Activated T-helper 17 cell treated with anti-CD3 and anti-CD28 coated beads, Interleukin-2, amount 50 U/mL, for 72 hours (primary cell): ENCODE data around the gene CAMK2D. TPM values are rescaled to one million over a fixed set of nuclear protein-coding genes. Genes with fewer than 3 reads are reported as not detected.

Source experiments
- ATAC-seq: fragments of 150-1000 bp; cut with Tn5 transposase; replicated peaks from 2 replicates; pipeline ENCODE4 v1.10.0; 2021; ENCODE audit warnings: mild to moderate bottlenecking, moderate library complexity
- H3K27ac Mint-ChIP-seq: one replicate; pipeline ENCODE4 v1.8.0; 2022; ENCODE audit warnings: mixed read lengths
- H3K27me3 Mint-ChIP-seq: one replicate; pipeline ENCODE4 v1.8.0; 2022; ENCODE audit warnings: mixed read lengths
- H3K36me3 Mint-ChIP-seq: one replicate; pipeline ENCODE4 v1.8.0; 2022; ENCODE audit warnings: low read depth, mild to moderate bottlenecking, mixed read lengths
- H3K4me1 Mint-ChIP-seq: one replicate; pipeline ENCODE4 v1.8.0; 2022; ENCODE audit warnings: mixed read lengths
- H3K4me3 Mint-ChIP-seq: one replicate; pipeline ENCODE4 v1.8.0; 2022; ENCODE audit warnings: mild to moderate bottlenecking, mixed read lengths
- H3K9me3 Mint-ChIP-seq: one replicate; pipeline ENCODE4 v1.8.0; 2022; ENCODE audit warnings: mixed read lengths
- total RNA-seq, 2 donors: library from RNA; stranded (reverse); gene quantifications; one replicate each; pipeline ENCODE4 v1.2.3, GENCODE V29; 2022

CAMK2D gene
- total RNA-seq, 2 donors from 2014 or later: 41.5 to 42.4 TPM

DNA sequence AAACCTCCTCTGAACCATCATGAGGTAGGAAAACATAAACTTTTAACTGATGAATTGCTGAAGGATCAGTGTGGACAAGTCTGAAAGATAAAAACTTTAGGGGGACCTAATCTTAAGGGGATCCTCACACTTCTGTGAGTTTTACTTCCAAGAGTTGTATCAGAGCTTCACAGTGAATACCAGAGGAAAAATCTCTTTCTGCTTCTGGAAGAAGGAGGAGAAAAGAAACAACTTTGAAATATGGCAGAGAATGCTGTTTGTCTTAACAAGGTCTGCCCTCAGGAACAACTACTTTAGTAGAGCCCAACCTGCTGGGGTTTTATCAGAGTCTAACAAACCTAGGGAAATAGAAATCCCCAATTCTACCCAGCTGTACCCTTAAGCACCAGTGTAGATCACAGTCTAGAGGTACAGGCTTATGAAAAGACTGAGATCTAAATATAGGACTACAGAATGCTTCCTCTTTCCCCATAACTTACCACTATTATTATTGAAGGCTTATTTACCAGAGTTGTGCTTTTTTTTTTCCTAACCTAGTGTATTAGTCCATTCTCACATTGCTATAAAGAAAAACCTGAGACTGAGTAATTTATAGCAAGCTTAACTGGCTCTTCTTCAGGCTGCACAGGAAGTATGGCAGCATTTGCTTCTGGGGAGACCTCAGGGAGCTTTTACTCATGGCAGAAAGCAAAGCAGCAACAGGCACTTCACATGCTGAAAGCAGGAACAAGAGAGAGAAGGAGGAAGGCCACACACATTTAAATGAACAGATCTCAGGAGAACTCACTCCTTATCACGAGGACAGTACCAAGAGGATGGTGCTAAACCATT lies 167.9 kb downstream of the CAMK2D start:
- peak overlapping the region; percentile 60 for H3K27ac Mint-ChIP-seq
- no peaks in the 10 kb centered on the region for H3K27me3 Mint-ChIP-seq
- no peak overlapping the region for H3K4me3 Mint-ChIP-seq
- H3K36me3 Mint-ChIP-seq: peaks cover 77% of the 10 kb centered on the region
- peaks cover 50% of the 10 kb centered on the region for H3K4me1 Mint-ChIP-seq
- H3K9me3 Mint-ChIP-seq: no peaks in the 10 kb centered on the region
- no peak for ATAC-seq

DNA sequence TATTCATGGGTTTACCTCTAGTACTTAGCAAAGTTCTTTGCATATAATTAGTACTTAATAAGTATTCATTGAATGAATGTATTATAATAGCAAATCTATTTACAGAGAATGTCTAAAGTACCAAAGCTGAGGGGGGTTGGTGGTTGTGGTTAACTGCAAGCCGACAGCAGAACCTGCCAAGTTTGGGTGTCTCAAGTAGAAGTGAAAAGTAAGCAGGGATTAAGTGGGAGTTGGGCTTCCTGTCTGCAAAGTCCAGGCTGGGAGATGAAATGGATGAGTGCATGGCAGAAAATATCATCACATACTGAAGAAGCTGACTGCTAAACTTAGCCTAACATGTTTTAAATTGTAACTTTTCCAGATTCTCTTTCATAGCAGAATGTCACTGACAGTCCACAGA lies 169.6 kb downstream of the CAMK2D start:
- Mint-ChIP-seq H3K4me3 (no peak overlapping the region), H3K4me1 (peaks cover 42% of the 10 kb centered on the region), H3K9me3 (no peaks in the 10 kb centered on the region), H3K27ac (no peak overlapping the region), H3K27me3 (no peaks in the 10 kb centered on the region), H3K36me3 (peaks cover 72% of the 10 kb centered on the region)
- ATAC-seq: no peak

DNA sequence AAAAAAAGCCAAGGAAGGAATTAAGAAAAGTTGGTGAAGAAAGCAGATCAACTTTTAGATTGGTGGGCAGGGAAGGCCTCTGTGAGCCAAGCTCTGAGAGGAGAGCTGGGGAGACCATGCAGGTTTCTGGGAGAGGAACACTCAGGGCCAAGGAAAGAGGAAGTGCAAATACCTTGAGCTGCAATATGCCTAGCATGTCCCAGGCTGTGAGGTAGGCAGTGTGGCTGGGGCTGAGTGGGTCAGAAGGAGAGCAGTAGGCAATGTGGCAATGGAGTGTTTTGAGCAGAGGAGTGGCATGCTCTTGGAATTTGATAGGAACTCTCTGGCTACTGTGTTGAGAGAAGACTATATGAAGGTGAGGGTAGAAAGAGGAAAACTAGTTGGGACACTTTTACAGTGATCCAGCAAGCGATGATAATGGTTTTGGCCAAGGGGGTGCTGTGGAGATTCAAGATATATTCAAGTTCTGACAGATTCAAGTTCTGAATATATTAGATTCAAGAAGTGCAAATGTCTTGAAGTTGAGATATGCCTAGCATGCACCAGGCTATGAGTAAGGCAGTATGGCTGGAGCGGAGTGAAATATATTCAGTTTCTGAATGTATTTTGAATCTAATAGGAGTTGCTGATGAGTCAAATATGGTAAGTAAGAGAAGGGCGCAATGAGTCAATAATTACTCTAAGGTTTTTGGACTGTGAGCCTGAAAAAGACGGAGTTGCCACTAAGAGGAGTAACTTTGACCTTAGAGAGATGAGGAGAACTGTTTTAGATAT lies 172.5 kb downstream of the CAMK2D start:
- peak; percentile 47 for ATAC-seq
- Mint-ChIP-seq H3K9me3 (no peaks in the 10 kb centered on the region), H3K27ac (peak overlapping the region; percentile 3), H3K4me1 (peaks cover 26% of the 10 kb centered on the region), H3K27me3 (no peaks in the 10 kb centered on the region), H3K36me3 (peaks cover 53% of the 10 kb centered on the region), H3K4me3 (no peak overlapping the region)

DNA sequence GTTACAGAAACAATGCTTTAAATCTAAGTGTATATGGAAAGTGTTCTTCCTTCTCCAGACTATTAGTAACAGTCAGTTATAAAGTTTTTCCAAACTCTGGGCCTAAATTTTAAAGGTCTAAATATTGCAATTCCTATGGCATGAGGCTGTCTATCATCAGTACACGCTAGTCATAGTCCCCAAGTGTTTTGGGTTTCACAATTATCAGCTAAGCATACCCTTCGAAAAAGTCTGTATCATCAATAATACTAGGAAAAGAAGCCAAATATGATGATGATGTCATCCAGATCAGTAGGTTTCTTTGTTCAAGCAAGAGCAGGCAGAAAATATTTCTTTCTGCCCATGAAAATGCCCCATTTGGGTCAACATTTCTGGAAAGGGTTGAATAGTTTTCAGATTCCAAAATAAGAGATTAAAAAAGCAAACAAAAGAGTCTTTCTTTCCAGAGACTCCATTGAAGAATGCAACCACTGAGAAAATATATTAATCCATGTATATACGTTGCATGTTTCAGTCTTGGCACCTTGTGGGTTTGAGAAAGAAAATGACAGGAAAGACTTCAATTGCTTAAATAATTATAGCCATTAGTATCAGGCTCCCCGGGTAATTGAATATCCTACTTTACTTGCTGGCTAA lies 173.8 kb downstream of the CAMK2D start:
- H3K27me3 Mint-ChIP-seq: no peaks in the 10 kb centered on the region
- H3K4me1 Mint-ChIP-seq: peaks cover 26% of the 10 kb centered on the region
- H3K4me3 Mint-ChIP-seq: no peak overlapping the region
- no peak for ATAC-seq
- H3K9me3 Mint-ChIP-seq: no peaks in the 10 kb centered on the region
- H3K36me3 Mint-ChIP-seq: peaks cover 45% of the 10 kb centered on the region
- no peak overlapping the region for H3K27ac Mint-ChIP-seq

DNA sequence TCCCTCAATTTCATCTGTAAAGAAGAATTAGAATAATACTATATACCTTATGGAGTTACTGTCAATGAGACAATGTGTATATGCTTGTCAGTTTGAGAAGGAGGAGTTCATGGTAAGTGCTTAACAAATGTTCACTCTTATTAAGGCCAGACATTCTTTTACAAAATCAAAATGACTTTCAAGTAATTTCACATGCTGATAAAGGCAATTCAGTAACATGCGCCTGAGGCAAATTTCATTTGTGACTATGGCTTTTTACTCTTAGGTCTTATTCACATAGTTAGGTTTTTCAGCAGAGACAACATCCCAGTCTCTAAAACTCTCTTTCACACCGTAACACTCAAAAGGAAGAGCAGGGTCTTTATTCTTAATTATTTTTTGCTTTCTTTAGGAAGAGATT lies 174.4 kb downstream of the CAMK2D start:
- H3K4me1 Mint-ChIP-seq: peaks cover 25% of the 10 kb centered on the region
- H3K4me3 Mint-ChIP-seq: no peak overlapping the region
- H3K36me3 Mint-ChIP-seq: peaks cover 44% of the 10 kb centered on the region
- no peaks in the 10 kb centered on the region for H3K9me3 Mint-ChIP-seq
- no peak overlapping the region for H3K27ac Mint-ChIP-seq
- no peaks in the 10 kb centered on the region for H3K27me3 Mint-ChIP-seq
- ATAC-seq: no peak

DNA sequence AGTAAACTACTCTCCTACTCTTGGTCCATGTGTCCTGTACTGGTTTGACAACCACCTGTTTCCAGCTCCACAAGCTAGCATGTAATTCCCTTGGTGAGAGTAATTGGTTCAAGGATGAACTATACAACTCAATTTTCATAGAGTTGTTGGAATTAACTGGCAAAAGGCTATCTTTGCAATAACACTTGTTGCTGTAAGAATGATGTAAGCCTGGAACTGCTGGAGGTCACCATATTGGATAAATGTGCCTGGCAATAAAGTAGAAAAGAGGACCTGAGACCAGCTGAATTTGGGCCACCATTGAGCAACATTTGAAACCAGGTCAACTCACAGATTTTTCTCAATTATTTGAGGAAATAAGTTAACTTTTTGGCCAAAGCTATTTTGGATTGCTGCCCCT lies 175.5 kb downstream of the CAMK2D start:
- Mint-ChIP-seq H3K27ac (no peak overlapping the region), H3K4me3 (no peak overlapping the region), H3K4me1 (peaks cover 21% of the 10 kb centered on the region), H3K27me3 (no peaks in the 10 kb centered on the region), H3K9me3 (no peaks in the 10 kb centered on the region), H3K36me3 (peaks cover 34% of the 10 kb centered on the region)
- no peak for ATAC-seq

DNA sequence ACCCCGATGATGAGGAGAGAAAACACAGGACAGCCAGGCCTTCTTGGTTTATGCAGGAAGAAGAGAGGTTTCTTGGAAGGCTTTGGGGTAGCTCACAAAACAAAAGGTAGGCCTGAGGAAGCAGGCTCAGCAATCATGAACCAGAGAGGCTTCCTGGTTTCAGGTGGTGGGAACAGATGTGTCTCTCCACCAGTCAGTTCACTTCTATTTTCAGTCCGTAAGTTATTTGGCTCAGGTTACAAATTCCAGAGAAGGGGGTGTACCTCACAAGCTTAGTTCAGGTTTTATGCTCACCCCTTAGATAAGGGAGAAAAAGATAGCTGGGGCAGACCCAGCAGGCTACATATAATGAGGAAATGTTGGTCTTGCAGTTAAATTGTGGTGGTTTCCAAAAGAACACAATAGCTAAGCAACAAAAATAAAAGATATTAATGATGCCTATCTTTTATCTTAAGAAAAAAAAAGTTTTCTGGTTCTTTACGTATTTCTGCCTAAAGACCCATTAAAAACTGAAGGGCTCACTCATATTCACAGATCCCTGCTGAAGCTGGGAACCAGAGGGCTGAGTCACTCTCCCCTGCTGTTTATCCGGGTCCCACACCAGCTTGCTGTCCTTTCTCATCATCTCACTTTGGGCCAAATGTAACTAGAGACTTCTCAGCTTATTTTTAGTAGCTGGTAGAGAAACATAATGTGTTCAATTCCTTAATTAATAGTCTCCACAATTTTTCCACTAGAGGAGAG lies 177.0 kb downstream of the CAMK2D start:
- H3K27ac Mint-ChIP-seq: no peak overlapping the region
- H3K4me3 Mint-ChIP-seq: no peak overlapping the region
- H3K36me3 Mint-ChIP-seq: peaks cover 33% of the 10 kb centered on the region
- H3K9me3 Mint-ChIP-seq: no peaks in the 10 kb centered on the region
- peaks cover 20% of the 10 kb centered on the region for H3K4me1 Mint-ChIP-seq
- ATAC-seq: no peak
- H3K27me3 Mint-ChIP-seq: no peaks in the 10 kb centered on the region

DNA sequence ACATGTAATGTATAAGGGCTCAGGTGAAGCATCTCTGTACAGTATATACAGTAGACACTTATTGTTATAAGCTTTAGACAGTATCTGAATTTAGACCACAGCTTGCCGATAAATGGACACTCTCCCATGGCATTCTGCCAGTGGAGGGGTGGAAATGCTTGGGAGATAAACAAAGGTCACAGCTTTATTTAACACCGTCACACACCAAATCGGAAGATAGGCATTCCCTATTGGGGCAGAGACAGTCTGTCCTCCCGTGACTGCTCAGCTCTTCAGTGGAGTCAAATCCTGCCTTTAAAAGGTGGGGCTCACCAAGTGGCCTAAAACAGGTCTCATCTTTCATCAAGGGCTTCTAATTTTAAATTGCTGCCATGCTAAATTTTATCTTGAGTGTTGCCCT lies 178.8 kb downstream of the CAMK2D start:
- Mint-ChIP-seq H3K9me3 (no peaks in the 10 kb centered on the region), H3K4me3 (no peak overlapping the region), H3K27me3 (no peaks in the 10 kb centered on the region), H3K36me3 (peaks cover 19% of the 10 kb centered on the region), H3K4me1 (peaks cover 22% of the 10 kb centered on the region), H3K27ac (no peak overlapping the region)
- no peak for ATAC-seq

DNA sequence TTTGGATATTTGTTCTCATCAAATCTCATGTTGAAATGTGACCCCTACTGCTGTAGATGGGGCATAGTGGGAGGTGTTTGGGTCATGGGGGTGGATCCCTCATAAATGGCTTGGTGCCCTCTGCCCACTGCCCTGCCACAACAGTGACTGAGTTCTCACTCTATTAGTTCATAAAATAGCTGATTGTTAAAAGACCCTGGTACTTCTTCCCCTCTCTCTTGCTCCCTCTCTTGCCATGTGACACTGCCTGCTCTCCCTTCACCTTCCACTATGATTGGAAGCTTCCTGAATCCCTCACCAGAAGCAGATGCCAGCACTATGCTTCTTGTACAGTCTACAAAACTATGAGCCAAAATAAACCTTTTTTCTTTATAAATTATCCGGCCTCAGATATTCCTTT lies 182.2 kb downstream of the CAMK2D start:
- no peaks in the 10 kb centered on the region for H3K27me3 Mint-ChIP-seq
- H3K4me1 Mint-ChIP-seq: peaks cover 29% of the 10 kb centered on the region
- no peak for ATAC-seq
- H3K36me3 Mint-ChIP-seq: peaks cover 6% of the 10 kb centered on the region
- no peak overlapping the region for H3K4me3 Mint-ChIP-seq
- H3K27ac Mint-ChIP-seq: no peak overlapping the region
- no peaks in the 10 kb centered on the region for H3K9me3 Mint-ChIP-seq

DNA sequence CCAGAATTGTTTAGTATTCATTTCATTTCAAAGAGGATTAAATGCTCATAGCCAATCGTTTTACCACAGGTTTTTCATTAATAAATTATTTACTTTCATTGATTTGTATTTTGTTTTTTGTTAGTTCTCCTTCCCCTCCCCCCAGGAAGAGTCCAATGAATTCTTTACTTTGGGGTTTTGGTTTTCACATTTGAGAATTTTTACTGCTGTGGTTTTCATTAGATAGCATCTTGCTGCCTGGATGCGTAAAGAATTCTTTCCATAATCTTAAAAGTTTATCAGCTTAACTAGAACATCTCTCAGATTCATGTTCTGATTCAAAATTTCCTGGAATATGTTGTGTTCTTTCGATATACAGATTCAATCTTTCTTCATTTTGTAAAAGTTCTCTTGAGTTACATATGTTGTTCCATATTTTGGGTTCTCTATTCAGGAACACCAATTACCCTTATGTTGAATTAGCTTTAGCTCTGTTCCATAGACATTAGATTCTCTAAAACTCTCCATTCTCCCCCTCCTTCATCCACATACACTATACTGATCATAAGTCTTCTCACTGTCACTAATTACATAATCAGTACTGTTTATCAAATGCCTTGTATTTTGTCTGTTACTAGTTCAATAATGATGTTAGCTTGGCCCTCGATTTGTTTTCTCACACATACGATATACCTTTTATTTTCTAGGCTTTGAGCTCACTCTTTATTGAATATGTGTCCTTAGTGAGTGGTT lies 184.4 kb downstream of the CAMK2D start:
- no peak for ATAC-seq
- Mint-ChIP-seq H3K4me3 (peak overlapping the region; percentile 3), H3K4me1 (peaks cover 31% of the 10 kb centered on the region), H3K36me3 (peaks cover 6% of the 10 kb centered on the region), H3K27ac (no peak overlapping the region), H3K27me3 (no peaks in the 10 kb centered on the region), H3K9me3 (peaks cover 6% of the 10 kb centered on the region)

DNA sequence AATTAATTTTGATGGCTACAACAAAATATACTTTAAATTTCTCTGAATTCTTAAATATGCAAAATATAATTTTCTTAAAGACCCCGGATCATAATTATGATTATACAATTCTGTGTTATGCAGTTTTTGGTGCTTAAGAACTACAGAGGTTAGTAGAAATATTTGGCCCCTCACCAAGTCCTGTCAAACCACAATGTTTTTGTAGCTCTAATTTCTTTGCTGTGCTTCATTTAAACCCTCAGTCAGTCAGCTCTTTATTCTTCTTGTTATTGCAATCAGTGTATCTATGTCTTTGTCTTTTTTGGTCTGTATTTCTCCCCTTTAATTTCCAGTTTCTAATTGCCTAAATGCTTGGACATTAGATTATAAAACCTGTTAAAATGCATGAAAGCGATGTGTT lies 186.1 kb downstream of the CAMK2D start:
- Mint-ChIP-seq H3K4me1 (peaks cover 27% of the 10 kb centered on the region), H3K27ac (no peak overlapping the region), H3K36me3 (peaks cover 6% of the 10 kb centered on the region), H3K4me3 (no peak overlapping the region), H3K9me3 (peaks cover 6% of the 10 kb centered on the region), H3K27me3 (no peaks in the 10 kb centered on the region)
- ATAC-seq: no peak

DNA sequence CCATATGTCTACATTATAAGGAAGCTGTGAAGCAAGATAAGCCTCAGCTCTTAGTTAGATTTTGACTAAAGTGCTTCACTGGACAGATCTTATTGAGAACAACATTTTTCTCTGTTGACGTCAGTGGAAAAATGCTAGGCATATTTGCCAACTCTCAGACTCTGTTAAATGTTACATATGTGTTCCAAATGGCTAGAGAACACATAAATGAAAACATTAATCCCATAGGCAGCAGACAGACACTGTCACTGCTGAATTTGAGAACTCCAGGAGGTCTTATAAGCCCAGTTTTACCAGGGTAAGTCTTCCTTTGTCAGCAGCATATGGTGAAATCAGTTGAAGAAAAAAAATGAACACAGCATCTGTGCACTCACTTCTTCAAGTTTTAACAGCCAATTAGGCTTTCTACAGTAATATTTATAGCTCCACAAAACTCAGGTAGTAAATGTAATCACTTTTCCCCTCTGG lies 186.9 kb downstream of the CAMK2D start:
- H3K4me1 Mint-ChIP-seq: peaks cover 26% of the 10 kb centered on the region
- peaks cover 6% of the 10 kb centered on the region for H3K9me3 Mint-ChIP-seq
- no peak overlapping the region for H3K27ac Mint-ChIP-seq
- H3K36me3 Mint-ChIP-seq: peaks cover 6% of the 10 kb centered on the region
- no peak for ATAC-seq
- no peaks in the 10 kb centered on the region for H3K27me3 Mint-ChIP-seq
- H3K4me3 Mint-ChIP-seq: no peak overlapping the region

DNA sequence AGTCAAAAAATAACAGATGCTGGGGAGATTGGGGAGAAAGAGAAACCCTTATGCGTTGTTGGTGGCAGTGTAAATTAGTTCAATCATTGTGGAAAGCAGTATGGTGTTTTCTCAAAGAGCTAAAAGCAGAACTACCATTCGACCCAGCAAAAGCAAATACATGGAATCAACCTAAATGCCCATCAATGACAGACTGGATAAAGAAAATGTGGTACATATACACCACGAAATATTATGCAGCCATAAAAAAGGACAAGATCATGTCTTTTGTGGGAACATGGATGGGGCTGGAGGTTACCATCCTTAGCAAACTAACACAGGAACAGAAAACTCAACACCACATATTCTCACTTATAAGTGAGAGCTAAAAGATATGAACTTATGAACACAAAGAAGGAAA lies 188.9 kb downstream of the CAMK2D start:
- ATAC-seq: no peak
- Mint-ChIP-seq H3K27me3 (no peaks in the 10 kb centered on the region), H3K4me3 (no peak overlapping the region), H3K36me3 (peaks cover 12% of the 10 kb centered on the region), H3K4me1 (peaks cover 22% of the 10 kb centered on the region), H3K27ac (no peak overlapping the region), H3K9me3 (peaks cover 6% of the 10 kb centered on the region)
